Aorta (tissue), 5 donors: ENCODE measurements around the gene SLC25A11. TPM values are rescaled to one million over a fixed set of nuclear protein-coding genes. Genes with fewer than 3 reads are reported as not detected.

Experiments used
- ATAC-seq: fragments of 200-7000 bp; cut with Tn5 transposase; one replicate; pipeline ENCODE4 v1.9.1; 2022; ENCODE audit warnings: moderate library complexity; ENCODE audit not compliant: low FRiP score
- DNase-seq, 2 donors: peaks; one replicate each; pipeline ENCODE4 v3.0.0-alpha.2; 2020
- H3K27ac ChIP-seq, 2 donors: one replicate each; pipeline ENCODE4 v1.5.1; 2013; ENCODE audit warnings: low read length in 2 of 2, mild to moderate bottlenecking in 2 of 2, moderate library complexity in 2 of 2, control low read depth in 1 of 2, inconsistent platforms in 1 of 2, low read depth in 1 of 2
- H3K27me3 ChIP-seq, 2 donors: one replicate each; pipeline ENCODE4 v1.6.1; 2013; ENCODE audit warnings: control low read depth in 1 of 2, low read length in 1 of 2, mild to moderate bottlenecking in 1 of 2, moderate library complexity in 1 of 2; ENCODE audit not compliant: insufficient read depth in 2 of 2, control insufficient read depth in 1 of 2
- H3K36me3 ChIP-seq, 2 donors: one replicate each; pipeline ENCODE4 v1.6.1; 2013; ENCODE audit warnings: control low read depth in 1 of 2, low read length in 1 of 2, mild to moderate bottlenecking in 1 of 2; ENCODE audit not compliant: insufficient read depth in 2 of 2, control insufficient read depth in 1 of 2
- H3K4me1 ChIP-seq, 2 donors: one replicate each; pipeline ENCODE4 v1.6.1; 2013; ENCODE audit warnings: low read length in 2 of 2, control low read depth in 1 of 2, mild to moderate bottlenecking in 1 of 2, moderate library complexity in 1 of 2; ENCODE audit not compliant: insufficient read depth in 2 of 2, control insufficient read depth in 1 of 2
- H3K4me3 ChIP-seq, 2 donors: one replicate each; pipeline ENCODE4 v1.5.1; 2013; ENCODE audit warnings: low read length in 2 of 2, control low read depth in 1 of 2, mild to moderate bottlenecking in 1 of 2
- H3K9me3 ChIP-seq: one replicate; pipeline ENCODE4 v1.6.1; 2013; ENCODE audit warnings: mild to moderate bottlenecking, low read length; ENCODE audit not compliant: control insufficient read depth
- WGBS, 2 donors: extraction: QIAGEN DNeasy Blood & Tissue Kit; methylation state at CpG; one replicate each; pipeline ENCODE4 v1.1.7; 2013; 5-methylcytosine and 5-hydroxymethylcytosine counted together
- intact Hi-C, 2 donors: fragments of 100-400 bp; cut with DNase I; formaldehyde crosslinking; loops; one replicate each; pipeline versions ENCODE4 v1.14.2 to v1.15.0; 2022
- polyA plus RNA-seq, 2 donors: library from polyadenylated mRNA; stranded (reverse); fragments of 200-250 nt; gene quantifications; one replicate each; pipeline ENCODE4 v1.2.3, GENCODE V29; 2013
- total RNA-seq, 2 donors: library from RNA; stranded (reverse); fragmentation: NEBNext Ultra II Directional; extraction: Animal tissue kit (Norgen Biotek cat#: 25700); gene quantifications; one replicate each; pipeline ENCODE4 v1.2.1, GENCODE V29; 2021
- donor health status: healthy with polysubstance abuse.
- donor health status: Bipolar disorder and iron deficiency.
- donor health status: DM: no; HTN: no; CAD: no.
- donor health status: DM: no; HTN: no; CAD: no.
- donor health status: DM: yes; HTN: yes; CAD: no.

Gene SLC25A11
- total and polyA plus RNA-seq, 4 donors, result 28.3 to 41.6 (median 30.6) TPM

- no peak for ATAC-seq
- Histone ChIP-seq H3K4me1 (no peaks in the 10 kb centered on the region), H3K36me3 (peaks cover 0 to 5% of the 10 kb centered on the region in 2 donors), H3K27ac (no peak overlapping the region), H3K4me3 (no peak overlapping the region), H3K27me3 (no peaks in the 10 kb centered on the region), H3K9me3 (no peaks in the 10 kb centered on the region)
- DNase-seq, result peak in 1 of 2 donors; percentile 58
- 74 to 76% methylated on average over 10 of the region's 10 CpGs for WGBS, 2 donors
- intact Hi-C loops, result no loop called here
Observed at GRCh38 chr17:4956493-4957061, 16.7 kb upstream of the SLC25A11 start.

GRCh38 chr17:4955091-4955490, 15.2 kb upstream of the SLC25A11 start:
- intact Hi-C loops, result no loop called here
- no peaks in the 10 kb centered on the region for H3K4me1 ChIP-seq
- no peaks in the 10 kb centered on the region for H3K9me3 ChIP-seq
- no peaks in the 10 kb centered on the region for H3K27me3 ChIP-seq
- DNase-seq (no peak), ATAC-seq (no peak)
- no peak overlapping the region for H3K27ac ChIP-seq
- H3K36me3 ChIP-seq, result peaks cover 0 to 3% of the 10 kb centered on the region in 2 donors
- no peak overlapping the region for H3K4me3 ChIP-seq
- 96% methylated on average over 8 of the region's 8 CpGs for WGBS, 2 donors

- peak overlapping the region in 1 of 2 donors; percentile 2 for H3K27ac ChIP-seq
- no peaks in the 10 kb centered on the region for H3K4me1 ChIP-seq
- no peaks in the 10 kb centered on the region for H3K27me3 ChIP-seq
- intact Hi-C loops, result no loop called here
- no peak for ATAC-seq
- H3K36me3 ChIP-seq, result no peaks in the 10 kb centered on the region
- WGBS, 2 donors, result 38 to 47% methylated on average over 14 of the region's 14 CpGs
- H3K9me3 ChIP-seq, result no peaks in the 10 kb centered on the region
- H3K4me3 ChIP-seq, result no peak overlapping the region
- peak in 1 of 2 donors; percentile 69 for DNase-seq
Observed at GRCh38 chr17:4953451-4953961, 13.7 kb upstream of the SLC25A11 start.

- intact Hi-C loops, result no loop called here
- DNase-seq, result no peak
- H3K4me1 ChIP-seq, result no peaks in the 10 kb centered on the region
- no peak overlapping the region for H3K4me3 ChIP-seq
- H3K36me3 ChIP-seq, result no peaks in the 10 kb centered on the region
- ATAC-seq, result no peak
- peaks cover 0 to 2% of the 10 kb centered on the region in 2 donors for H3K27me3 ChIP-seq
- H3K27ac ChIP-seq, result no peak overlapping the region
- 86 to 92% methylated on average over 3 of the region's 3 CpGs for WGBS, 2 donors
- H3K9me3 ChIP-seq, result no peaks in the 10 kb centered on the region
Observed at GRCh38 chr17:4951486-4951885, 11.6 kb upstream of the SLC25A11 start.

GRCh38 chr17:4950746-4951204, 10.9 kb upstream of the SLC25A11 start, which contains the start of gene ENO3:
Gene ENO3 (plus strand): TSS chr17:4951119. CDS start chr17:4951830, 711 bp downstream.
- no peak for ATAC-seq
- peak in 1 of 2 donors; percentile 66 for DNase-seq
- Histone ChIP-seq H3K4me1 (no peaks in the 10 kb centered on the region), H3K27ac (peak within 1 kb of the TSS; percentile 83 to 88), H3K4me3 (peak within 1 kb of the TSS; percentile 20 to 72), H3K9me3 (no peaks in the 10 kb centered on the region), H3K36me3 (no peaks in the 10 kb centered on the region), H3K27me3 (peaks cover 0 to 2% of the 10 kb centered on the region in 2 donors)
- intact Hi-C loops, result no loop called here
- 32 to 40% methylated on average over 7 of the region's 7 CpGs for WGBS, 2 donors

- H3K36me3 ChIP-seq, result no peaks in the 10 kb centered on the region
- H3K9me3 ChIP-seq, result no peaks in the 10 kb centered on the region
- peak overlapping the region; percentile 83 to 88 for H3K27ac ChIP-seq
- 5 to 10% methylated on average over 37 to 52 of the region's 52 CpGs for WGBS, 2 donors
- intact Hi-C loops, result no loop called here
- DNase-seq, result peak; percentile 77 to 87
- peak overlapping the region; percentile 72 to 75 for H3K4me3 ChIP-seq
- peaks cover 0 to 2% of the 10 kb centered on the region in 2 donors for H3K27me3 ChIP-seq
- no peaks in the 10 kb centered on the region for H3K4me1 ChIP-seq
- ATAC-seq, result peak; percentile 9
Observed at GRCh38 chr17:4950075-4950745, 10.4 kb upstream of the SLC25A11 start.

GRCh38 chr17:4949321-4950074, 9.7 kb upstream of the SLC25A11 start:
- intact Hi-C loops, result loop anchor here in 1 of 2 donors (1.0 to 5.0 kb wide), 2 partner anchors 18 to 48 kb away; partner anchors contain the start of genes INCA1, KIF1C and SPAG7

GRCh38 chr17:4948931-4949320, 9.1 kb upstream of the SLC25A11 start:
- Histone ChIP-seq H3K27ac (peak overlapping the region in 1 of 2 donors; percentile 89), H3K9me3 (no peaks in the 10 kb centered on the region), H3K4me1 (no peaks in the 10 kb centered on the region), H3K27me3 (peaks cover 0 to 2% of the 10 kb centered on the region in 2 donors), H3K4me3 (peak overlapping the region; percentile 72 to 75), H3K36me3 (no peaks in the 10 kb centered on the region)
- intact Hi-C loops, result loop anchor here in 1 of 2 donors (1.0 to 5.0 kb wide), 2 partner anchors 18 to 48 kb away; partner anchors contain the start of genes INCA1, KIF1C and SPAG7
- 0% methylated on average over 20 to 40 of the region's 40 CpGs for WGBS, 2 donors
- DNase-seq (peak; percentile 91 to 94), ATAC-seq (peak; percentile 90)

More at GRCh38 chr17:4949321-4950074, 9.7 kb upstream of the SLC25A11 start:
- Histone ChIP-seq H3K27me3 (peaks cover 0 to 2% of the 10 kb centered on the region in 2 donors), H3K9me3 (no peaks in the 10 kb centered on the region), H3K4me3 (peak overlapping the region; percentile 72 to 75), H3K4me1 (no peaks in the 10 kb centered on the region), H3K27ac (peak overlapping the region; percentile 83 to 89), H3K36me3 (no peaks in the 10 kb centered on the region)
- 1% methylated on average over 65 to 75 of the region's 75 CpGs for WGBS, 2 donors
- DNase-seq, result peak; percentile 85 to 92
- peak; percentile 24 for ATAC-seq
